Measurements from ENCODE around the gene ANGEL1. TPM values are rescaled to one million over a fixed set of nuclear protein-coding genes. Genes with fewer than 3 reads are reported as not detected.

ANGEL1 gene
- total RNA-seq, 1 experiment from 2014 or later, result 23.0 TPM

DNA sequence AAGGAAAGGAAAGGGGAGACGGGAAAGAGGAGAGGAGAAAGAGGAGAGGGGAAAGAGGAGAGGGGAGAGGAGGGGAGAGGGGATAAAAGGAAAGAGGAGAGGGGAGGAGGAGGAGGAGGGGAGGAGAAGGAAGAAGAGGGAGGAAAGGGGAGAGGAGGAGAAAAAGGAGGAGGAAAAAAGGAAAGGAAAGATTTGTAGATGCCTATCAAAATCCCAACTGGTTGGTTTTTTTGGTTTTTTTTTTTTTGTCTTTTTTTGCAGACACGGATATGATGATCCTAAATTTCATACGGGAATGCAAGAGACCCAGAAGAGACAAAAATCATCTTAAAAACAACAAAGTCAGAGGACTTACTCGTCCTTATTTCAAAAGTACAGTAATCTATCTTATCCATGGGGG lies 19.4 kb downstream of the ANGEL1 start:
- ChIA-PET CTCF (no interaction called here), POLR2A (no interaction called here)
- BruUV-seq (replicated peaks), result no TSS peak
- Histone ChIP-seq H3K27me3 (replicated peaks; ENCODE audit: control insufficient read depth, insufficient read depth, low read length) (no peaks in the 10 kb centered on the region), H3K36me3 (ENCODE audit: control insufficient read depth, insufficient read depth, low read length) (no peaks in the 10 kb centered on the region), H3K4me1 (no peaks in the 10 kb centered on the region), H3K4me3 (ENCODE audit: low read depth, low read length) (no peak overlapping the region), H3K9me3 (no peaks in the 10 kb centered on the region)
- H3K36me3 Mint-ChIP-seq (ENCODE audit: insufficient read depth, unreplicated experiment), result no peaks in the 10 kb centered on the region
- TF ChIP-seq, protein P1, sequence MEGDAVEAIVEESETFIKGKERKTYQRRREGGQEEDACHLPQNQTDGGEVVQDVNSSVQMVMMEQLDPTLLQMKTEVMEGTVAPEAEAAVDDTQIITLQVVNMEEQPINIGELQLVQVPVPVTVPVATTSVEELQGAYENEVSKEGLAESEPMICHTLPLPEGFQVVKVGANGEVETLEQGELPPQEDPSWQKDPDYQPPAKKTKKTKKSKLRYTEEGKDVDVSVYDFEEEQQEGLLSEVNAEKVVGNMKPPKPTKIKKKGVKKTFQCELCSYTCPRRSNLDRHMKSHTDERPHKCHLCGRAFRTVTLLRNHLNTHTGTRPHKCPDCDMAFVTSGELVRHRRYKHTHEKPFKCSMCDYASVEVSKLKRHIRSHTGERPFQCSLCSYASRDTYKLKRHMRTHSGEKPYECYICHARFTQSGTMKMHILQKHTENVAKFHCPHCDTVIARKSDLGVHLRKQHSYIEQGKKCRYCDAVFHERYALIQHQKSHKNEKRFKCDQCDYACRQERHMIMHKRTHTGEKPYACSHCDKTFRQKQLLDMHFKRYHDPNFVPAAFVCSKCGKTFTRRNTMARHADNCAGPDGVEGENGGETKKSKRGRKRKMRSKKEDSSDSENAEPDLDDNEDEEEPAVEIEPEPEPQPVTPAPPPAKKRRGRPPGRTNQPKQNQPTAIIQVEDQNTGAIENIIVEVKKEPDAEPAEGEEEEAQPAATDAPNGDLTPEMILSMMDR (IDR thresholded peaks at IDR 0.05; ENCODE audit: insufficient read depth in 1 of 2, low read depth in 1 of 2, low read length in 1 of 2, severe bottlenecking in 1 of 2, unreplicated experiment in 1 of 2), result no peak
- no peaks in the 10 kb centered on the region for H3K4me1 Mint-ChIP-seq (ENCODE audit: low read depth, unreplicated experiment)
- intact Hi-C loops (cut with micrococcal nuclease; ENCODE audit: unreplicated experiment), result no loop called here
- H3K27me3 Mint-ChIP-seq (ENCODE audit: insufficient read depth, unreplicated experiment), result no peaks in the 10 kb centered on the region
- no peaks in the 10 kb centered on the region for H3K9me3 Mint-ChIP-seq (ENCODE audit: unreplicated experiment)
- no peak for DNase-seq
- no peak overlapping the region for H3K27ac Mint-ChIP-seq (ENCODE audit: unreplicated experiment)
- H3K4me3 Mint-ChIP-seq (ENCODE audit: unreplicated experiment), result no peak overlapping the region

DNA sequence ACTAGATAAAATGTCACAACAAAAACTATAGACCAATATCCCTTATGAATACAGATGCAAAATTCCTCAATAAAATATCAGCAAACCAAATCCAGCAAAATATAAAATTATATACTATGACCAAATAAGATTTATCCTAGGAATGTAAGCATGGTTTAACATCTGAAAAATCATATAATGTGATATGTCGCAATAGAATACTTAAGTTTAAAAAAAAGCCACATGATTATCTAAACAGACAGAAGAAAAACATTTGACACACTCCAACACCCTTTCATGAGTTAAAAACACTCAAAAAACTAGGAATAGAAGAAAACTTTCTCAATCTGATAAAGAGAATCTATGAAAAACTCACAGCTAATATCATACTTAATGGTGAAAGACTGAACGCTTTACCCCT lies 20.3 kb downstream of the ANGEL1 start:
- ChIA-PET CTCF (no interaction called here), POLR2A (no interaction called here)
- H3K36me3 ChIP-seq (ENCODE audit: control insufficient read depth, insufficient read depth, low read length), result no peaks in the 10 kb centered on the region
- H3K4me3 ChIP-seq (ENCODE audit: low read depth, low read length), result no peak overlapping the region
- Mint-ChIP-seq H3K4me1 (ENCODE audit: low read depth, unreplicated experiment) (no peaks in the 10 kb centered on the region), H3K27ac (ENCODE audit: unreplicated experiment) (no peak overlapping the region), H3K36me3 (ENCODE audit: insufficient read depth, unreplicated experiment) (no peaks in the 10 kb centered on the region), H3K27me3 (ENCODE audit: insufficient read depth, unreplicated experiment) (no peaks in the 10 kb centered on the region), H3K9me3 (ENCODE audit: unreplicated experiment) (no peaks in the 10 kb centered on the region), H3K4me3 (ENCODE audit: unreplicated experiment) (no peak overlapping the region)
- TF ChIP-seq, protein P1 (IDR thresholded peaks at IDR 0.05; ENCODE audit: insufficient read depth in 1 of 2, low read depth in 1 of 2, low read length in 1 of 2, severe bottlenecking in 1 of 2, unreplicated experiment in 1 of 2), result no peak
- H3K9me3 ChIP-seq, result no peaks in the 10 kb centered on the region
- intact Hi-C loops (cut with micrococcal nuclease; ENCODE audit: unreplicated experiment), result no loop called here
- H3K4me1 ChIP-seq, result no peaks in the 10 kb centered on the region
- DNase-seq, result no peak
- H3K27me3 ChIP-seq (replicated peaks; ENCODE audit: control insufficient read depth, insufficient read depth, low read length), result no peaks in the 10 kb centered on the region
- no TSS peak for BruUV-seq (replicated peaks)

GRCh38 chr14:76786601-76787000 lies 26.1 kb downstream of the ANGEL1 start:
- Mint-ChIP-seq H3K27me3 (ENCODE audit: insufficient read depth, unreplicated experiment) (no peaks in the 10 kb centered on the region), H3K4me3 (ENCODE audit: unreplicated experiment) (no peak overlapping the region), H3K4me1 (ENCODE audit: low read depth, unreplicated experiment) (no peaks in the 10 kb centered on the region), H3K27ac (ENCODE audit: unreplicated experiment) (no peak overlapping the region), H3K36me3 (ENCODE audit: insufficient read depth, unreplicated experiment) (peaks cover 7% of the 10 kb centered on the region), H3K9me3 (ENCODE audit: unreplicated experiment) (no peaks in the 10 kb centered on the region)
- H3K4me3 ChIP-seq (ENCODE audit: low read depth, low read length), result no peak overlapping the region
- TF ChIP-seq, protein P1 (IDR thresholded peaks at IDR 0.05; ENCODE audit: insufficient read depth in 1 of 2, low read depth in 1 of 2, low read length in 1 of 2, severe bottlenecking in 1 of 2, unreplicated experiment in 1 of 2), result no peak
- DNase-seq, result no peak
- H3K36me3 ChIP-seq (ENCODE audit: control insufficient read depth, insufficient read depth, low read length), result no peaks in the 10 kb centered on the region
- BruUV-seq (replicated peaks), result no TSS peak
- intact Hi-C loops (cut with micrococcal nuclease; ENCODE audit: unreplicated experiment), result no loop called here
- ChIA-PET POLR2A (no interaction called here), CTCF (no interaction called here)
- no peaks in the 10 kb centered on the region for H3K9me3 ChIP-seq
- H3K27me3 ChIP-seq (replicated peaks; ENCODE audit: control insufficient read depth, insufficient read depth, low read length), result no peaks in the 10 kb centered on the region
- no peaks in the 10 kb centered on the region for H3K4me1 ChIP-seq

All from Caco-2 (cell line).